GM12874 (cell line): ENCODE results near the gene FAM227A.

Experiments used
- TF ChIP-seq, protein P1 (sequence below): IDR thresholded peaks from 2 replicates; pipeline ENCODE4 v1.5.1; 2011; ENCODE audit warnings: low read depth, mild to moderate bottlenecking, control low read depth, low read length, moderate library complexity; ENCODE audit not compliant: insufficient read depth

FAM227A gene

DNA sequence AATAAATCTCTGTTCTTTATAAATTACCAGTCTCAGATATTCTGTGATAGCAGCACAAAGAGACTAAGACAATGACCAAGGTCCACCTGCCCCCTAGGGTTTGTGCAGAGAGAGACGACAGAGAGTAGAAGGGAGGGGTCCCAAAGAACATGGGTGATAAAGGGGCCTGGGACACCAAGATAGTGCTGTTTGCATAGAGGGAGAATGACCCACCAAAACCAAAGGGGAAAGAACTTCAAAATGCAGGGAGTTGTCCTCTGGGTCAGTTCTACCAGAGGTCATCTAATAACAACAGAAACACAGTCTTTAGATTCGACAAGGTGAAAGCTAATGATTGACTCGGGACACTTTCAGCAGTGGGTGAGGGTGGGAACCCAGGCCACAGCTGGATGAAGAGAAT is 23.7 kb downstream of the FAM227A start:
- TF ChIP-seq, protein P1, sequence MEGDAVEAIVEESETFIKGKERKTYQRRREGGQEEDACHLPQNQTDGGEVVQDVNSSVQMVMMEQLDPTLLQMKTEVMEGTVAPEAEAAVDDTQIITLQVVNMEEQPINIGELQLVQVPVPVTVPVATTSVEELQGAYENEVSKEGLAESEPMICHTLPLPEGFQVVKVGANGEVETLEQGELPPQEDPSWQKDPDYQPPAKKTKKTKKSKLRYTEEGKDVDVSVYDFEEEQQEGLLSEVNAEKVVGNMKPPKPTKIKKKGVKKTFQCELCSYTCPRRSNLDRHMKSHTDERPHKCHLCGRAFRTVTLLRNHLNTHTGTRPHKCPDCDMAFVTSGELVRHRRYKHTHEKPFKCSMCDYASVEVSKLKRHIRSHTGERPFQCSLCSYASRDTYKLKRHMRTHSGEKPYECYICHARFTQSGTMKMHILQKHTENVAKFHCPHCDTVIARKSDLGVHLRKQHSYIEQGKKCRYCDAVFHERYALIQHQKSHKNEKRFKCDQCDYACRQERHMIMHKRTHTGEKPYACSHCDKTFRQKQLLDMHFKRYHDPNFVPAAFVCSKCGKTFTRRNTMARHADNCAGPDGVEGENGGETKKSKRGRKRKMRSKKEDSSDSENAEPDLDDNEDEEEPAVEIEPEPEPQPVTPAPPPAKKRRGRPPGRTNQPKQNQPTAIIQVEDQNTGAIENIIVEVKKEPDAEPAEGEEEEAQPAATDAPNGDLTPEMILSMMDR: no peak

DNA sequence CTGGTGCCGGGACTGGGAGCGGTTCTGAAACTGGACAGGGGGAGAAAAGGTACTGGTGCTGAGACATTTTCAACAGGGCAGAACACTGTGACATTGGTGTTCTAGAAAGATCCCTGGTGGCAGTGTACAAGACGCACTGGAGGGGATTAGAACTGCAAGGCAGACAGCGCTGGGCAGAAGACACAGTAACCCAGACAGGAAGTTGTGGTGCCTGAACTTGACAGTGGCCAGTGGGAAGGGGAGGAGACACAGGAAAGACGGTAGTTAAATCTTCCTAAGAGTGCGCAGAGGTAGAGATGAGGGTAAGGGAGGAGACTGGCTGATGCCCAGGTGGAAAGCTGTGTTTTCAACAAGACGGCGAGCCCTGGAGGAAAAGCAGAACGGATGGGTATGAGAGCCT is 24.5 kb downstream of the FAM227A start:
- TF ChIP-seq, protein P1: no peak

- TF ChIP-seq, protein P1: no peak
These were observed 27.1 kb downstream of the FAM227A start for GRCh38 chr22:38629108-38629507.

DNA sequence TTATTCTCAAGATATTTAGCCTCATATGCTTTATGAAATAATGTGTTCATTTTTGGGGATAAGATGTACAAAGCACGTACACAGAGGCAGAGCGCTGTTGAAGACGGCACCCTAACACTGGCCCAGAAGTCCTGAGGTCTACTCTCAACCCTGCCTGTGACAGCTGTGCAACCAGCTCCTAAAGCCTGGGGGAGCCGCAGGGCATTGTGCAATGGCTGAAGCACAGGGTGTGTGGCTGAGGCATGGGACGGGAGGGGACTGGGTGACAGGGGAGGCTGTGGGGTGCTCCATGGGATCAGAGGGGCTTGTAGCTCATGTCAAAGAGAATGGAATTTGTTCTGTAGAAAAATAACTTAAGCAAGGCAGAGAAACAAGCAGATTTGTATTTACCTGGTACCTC is 27.7 kb downstream of the FAM227A start:
- TF ChIP-seq, protein P1: no peak

- TF ChIP-seq, protein P1: no peak
These were observed 32.8 kb downstream of the FAM227A start for GRCh38 chr22:38623351-38623750.

DNA sequence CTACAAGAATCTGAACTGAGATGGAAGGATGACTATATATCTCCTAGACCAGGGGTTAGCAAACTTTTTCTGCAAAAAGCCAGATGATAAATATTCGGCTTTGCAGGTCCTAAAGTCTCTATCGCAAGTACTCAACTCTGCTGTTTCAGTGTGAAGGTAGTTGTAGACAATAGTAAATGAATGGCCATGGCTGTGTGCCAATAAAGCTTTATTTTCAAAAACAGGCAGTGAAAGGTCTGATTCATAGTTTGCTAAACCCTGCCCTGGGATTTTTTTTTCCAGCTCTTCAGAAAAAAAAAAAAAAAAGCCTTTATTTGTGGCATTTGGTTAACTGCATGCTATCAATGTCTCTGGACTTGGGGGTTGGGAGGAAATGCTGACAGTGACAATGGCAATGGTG is 37.5 kb downstream of the FAM227A start:
- TF ChIP-seq, protein P1: no peak

GRCh38 chr22:38618258-38618657 is 37.9 kb downstream of the FAM227A start:
- TF ChIP-seq, protein P1: no peak
